PFSK-1 (cell line): ENCODE results near the gene CTNND2.

Source experiments
- POLR2AphosphoS5 ChIP-seq: IDR thresholded peaks from 2 replicates; pipeline ENCODE4 v1.6.1; 2012; ENCODE audit warnings: low read depth, mild to moderate bottlenecking, control low read depth, low read length, moderate library complexity
- REST ChIP-seq, 2 experiments: IDR thresholded peaks; 2 replicates each; pipeline versions ENCODE4 v1.6.1 to v1.8.0; 2011 to 2012; ENCODE audit warnings: low read depth in 2 of 2, low read length in 2 of 2, control low read depth in 1 of 2, inconsistent platforms in 1 of 2, mild to moderate bottlenecking in 1 of 2, moderate library complexity in 1 of 2; ENCODE audit not compliant: insufficient read depth in 1 of 2
- TAF1 ChIP-seq: IDR thresholded peaks from 2 replicates; pipeline ENCODE4 v1.6.1; 2012; ENCODE audit warnings: low read length, control low read depth, borderline replicate concordance; ENCODE audit not compliant: insufficient read depth

GRCh38 chr5:11449217-11449616 is 455.0 kb downstream of the CTNND2 start:
- TF ChIP-seq TAF1, result no peak
- no peak for TF ChIP-seq POLR2AphosphoS5
- no peak for TF ChIP-seq REST (IDR thresholded peaks at IDR 0.05; ENCODE audit: insufficient read depth in 1 of 2, low read depth in 2 of 2, low read length in 2 of 2)
